ENCODE results near the gene RNF20. TPM values are rescaled to one million over a fixed set of nuclear protein-coding genes. Genes with fewer than 3 reads are reported as not detected.

Gene RNF20
- total and polyA plus RNA-seq, 4 donors = 8.3 to 13.9 (median 10.9) TPM

DNA sequence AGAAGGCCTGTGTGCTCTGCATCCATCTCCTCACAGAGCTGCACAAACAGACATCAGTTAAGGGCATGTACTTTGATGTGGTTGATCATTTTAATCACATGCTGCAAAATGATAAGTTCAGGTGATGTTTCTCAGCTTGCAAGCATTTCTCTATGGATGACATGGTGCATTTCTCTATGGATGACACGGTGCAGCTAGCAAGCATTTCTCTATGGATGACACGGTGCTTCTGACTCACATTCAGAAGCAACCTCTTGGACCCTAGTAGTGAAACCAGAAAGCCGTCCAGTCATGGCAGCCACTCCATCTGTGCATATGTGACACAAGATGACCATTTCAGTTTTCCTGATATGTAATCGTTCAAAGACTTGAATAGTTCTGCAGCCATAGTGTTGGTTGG lies 24.1 kb upstream of the RNF20 start:
- TF ChIP-seq, protein P1, sequence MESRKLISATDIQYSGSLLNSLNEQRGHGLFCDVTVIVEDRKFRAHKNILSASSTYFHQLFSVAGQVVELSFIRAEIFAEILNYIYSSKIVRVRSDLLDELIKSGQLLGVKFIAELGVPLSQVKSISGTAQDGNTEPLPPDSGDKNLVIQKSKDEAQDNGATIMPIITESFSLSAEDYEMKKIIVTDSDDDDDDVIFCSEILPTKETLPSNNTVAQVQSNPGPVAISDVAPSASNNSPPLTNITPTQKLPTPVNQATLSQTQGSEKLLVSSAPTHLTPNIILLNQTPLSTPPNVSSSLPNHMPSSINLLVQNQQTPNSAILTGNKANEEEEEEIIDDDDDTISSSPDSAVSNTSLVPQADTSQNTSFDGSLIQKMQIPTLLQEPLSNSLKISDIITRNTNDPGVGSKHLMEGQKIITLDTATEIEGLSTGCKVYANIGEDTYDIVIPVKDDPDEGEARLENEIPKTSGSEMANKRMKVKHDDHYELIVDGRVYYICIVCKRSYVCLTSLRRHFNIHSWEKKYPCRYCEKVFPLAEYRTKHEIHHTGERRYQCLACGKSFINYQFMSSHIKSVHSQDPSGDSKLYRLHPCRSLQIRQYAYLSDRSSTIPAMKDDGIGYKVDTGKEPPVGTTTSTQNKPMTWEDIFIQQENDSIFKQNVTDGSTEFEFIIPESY (IDR thresholded peaks at IDR 0.05) = no peak
- no peak for DNase-seq (ENCODE audit: low spot score)
- WGBS = 90% methylated on average over 4 of the region's 4 CpGs
- Histone ChIP-seq H3K4me3 (ENCODE audit: low read depth in 1 of 3, low read length in 3 of 3) (no peak overlapping the region), H3K36me3 (ENCODE audit: control insufficient read depth in 4 of 4, insufficient read depth in 3 of 4, low read depth in 1 of 4, low read length in 3 of 4) (no peaks in the 10 kb centered on the region), H3K9ac (ENCODE audit: low read depth in 1 of 2, low read length in 2 of 2) (no peak overlapping the region), H3K4me1 (ENCODE audit: control insufficient read depth in 4 of 4, insufficient read depth in 4 of 4, low read length in 3 of 4) (no peaks in the 10 kb centered on the region), H3K27me3 (ENCODE audit: control insufficient read depth in 4 of 4, insufficient read depth in 4 of 4, low read length in 3 of 4) (no peaks in the 10 kb centered on the region), H3K27ac (ENCODE audit: low read depth in 1 of 2, low read length in 2 of 2) (no peak overlapping the region), H3K9me3 (ENCODE audit: control insufficient read depth in 4 of 4, low read length in 3 of 4) (no peaks in the 10 kb centered on the region)

DNA sequence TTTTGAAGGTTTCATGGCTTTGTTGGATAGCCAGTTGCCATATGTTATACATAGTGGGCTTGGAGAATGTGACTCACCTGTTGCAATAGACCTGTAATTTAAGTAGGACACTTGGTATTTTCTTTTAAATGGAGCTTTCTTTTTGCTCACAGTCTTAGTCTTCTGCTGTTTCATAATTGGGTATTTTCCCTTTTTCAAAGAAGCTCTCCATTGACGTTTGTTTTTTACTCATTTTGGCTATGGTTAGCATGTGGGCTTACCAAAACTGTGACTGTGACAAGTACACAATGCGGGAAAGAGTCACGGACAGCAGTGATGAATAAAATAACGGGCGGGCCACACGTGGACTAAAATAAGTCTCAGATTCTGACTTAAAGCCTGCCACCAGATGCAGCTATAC lies 23.2 kb upstream of the RNF20 start:
- H3K4me3 ChIP-seq (ENCODE audit: low read depth in 1 of 3, low read length in 3 of 3) = no peak overlapping the region
- TF ChIP-seq TAF1 (conservative IDR thresholded peaks at IDR 0.05) = no peak
- DNase-seq (ENCODE audit: low spot score) = no peak
- no peak overlapping the region for H3K9ac ChIP-seq (ENCODE audit: low read depth in 1 of 2, low read length in 2 of 2)
- no peaks in the 10 kb centered on the region for H3K27me3 ChIP-seq (ENCODE audit: control insufficient read depth in 4 of 4, insufficient read depth in 4 of 4, low read length in 3 of 4)
- no peaks in the 10 kb centered on the region for H3K4me1 ChIP-seq (ENCODE audit: control insufficient read depth in 4 of 4, insufficient read depth in 4 of 4, low read length in 3 of 4)
- H3K36me3 ChIP-seq (ENCODE audit: control insufficient read depth in 4 of 4, insufficient read depth in 3 of 4, low read depth in 1 of 4, low read length in 3 of 4) = no peaks in the 10 kb centered on the region
- H3K27ac ChIP-seq (ENCODE audit: low read depth in 1 of 2, low read length in 2 of 2) = no peak overlapping the region
- 89% methylated on average over 6 of the region's 6 CpGs for WGBS
- no peaks in the 10 kb centered on the region for H3K9me3 ChIP-seq (ENCODE audit: control insufficient read depth in 4 of 4, low read length in 3 of 4)

DNA sequence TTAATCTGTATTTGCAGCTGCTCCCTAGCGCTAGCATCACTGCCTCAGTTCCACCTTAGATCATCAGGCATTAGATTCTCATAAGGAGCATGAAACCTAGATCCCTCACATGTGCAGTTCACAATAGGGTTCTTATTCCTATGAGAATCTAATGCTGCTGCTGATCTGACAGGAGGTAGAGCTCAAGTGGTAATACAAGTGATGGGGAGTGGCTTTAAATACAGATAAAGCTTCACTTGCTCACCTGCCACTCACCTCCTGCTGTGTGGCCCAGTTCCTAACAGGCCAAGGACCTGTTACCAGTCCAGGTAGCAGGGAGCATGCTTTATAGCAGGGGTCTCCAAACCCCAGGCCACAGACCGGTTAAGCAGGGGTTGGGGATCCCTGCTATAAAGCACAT lies 22.6 kb upstream of the RNF20 start:
- Histone ChIP-seq H3K4me3 (ENCODE audit: low read depth in 1 of 3, low read length in 3 of 3) (no peak overlapping the region), H3K36me3 (ENCODE audit: control insufficient read depth in 4 of 4, insufficient read depth in 3 of 4, low read depth in 1 of 4, low read length in 3 of 4) (no peaks in the 10 kb centered on the region), H3K4me1 (ENCODE audit: control insufficient read depth in 4 of 4, insufficient read depth in 4 of 4, low read length in 3 of 4) (no peaks in the 10 kb centered on the region), H3K27me3 (ENCODE audit: control insufficient read depth in 4 of 4, insufficient read depth in 4 of 4, low read length in 3 of 4) (no peaks in the 10 kb centered on the region), H3K9ac (ENCODE audit: low read depth in 1 of 2, low read length in 2 of 2) (no peak overlapping the region), H3K9me3 (ENCODE audit: control insufficient read depth in 4 of 4, low read length in 3 of 4) (no peaks in the 10 kb centered on the region), H3K27ac (ENCODE audit: low read depth in 1 of 2, low read length in 2 of 2) (no peak overlapping the region)
- DNase-seq (ENCODE audit: low spot score) = no peak
- no peak for TF ChIP-seq HNF4G (IDR thresholded peaks at IDR 0.05)
- TF ChIP-seq, protein P2, sequence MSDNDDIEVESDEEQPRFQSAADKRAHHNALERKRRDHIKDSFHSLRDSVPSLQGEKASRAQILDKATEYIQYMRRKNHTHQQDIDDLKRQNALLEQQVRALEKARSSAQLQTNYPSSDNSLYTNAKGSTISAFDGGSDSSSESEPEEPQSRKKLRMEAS (IDR thresholded peaks at IDR 0.05) = no peak
- TF ChIP-seq NR2F2 (IDR thresholded peaks at IDR 0.05) = no peak
- no peak for TF ChIP-seq TAF1 (conservative IDR thresholded peaks at IDR 0.05)
- TF ChIP-seq RAD21 (IDR thresholded peaks at IDR 0.05) = no peak
- TF ChIP-seq, protein P3, sequence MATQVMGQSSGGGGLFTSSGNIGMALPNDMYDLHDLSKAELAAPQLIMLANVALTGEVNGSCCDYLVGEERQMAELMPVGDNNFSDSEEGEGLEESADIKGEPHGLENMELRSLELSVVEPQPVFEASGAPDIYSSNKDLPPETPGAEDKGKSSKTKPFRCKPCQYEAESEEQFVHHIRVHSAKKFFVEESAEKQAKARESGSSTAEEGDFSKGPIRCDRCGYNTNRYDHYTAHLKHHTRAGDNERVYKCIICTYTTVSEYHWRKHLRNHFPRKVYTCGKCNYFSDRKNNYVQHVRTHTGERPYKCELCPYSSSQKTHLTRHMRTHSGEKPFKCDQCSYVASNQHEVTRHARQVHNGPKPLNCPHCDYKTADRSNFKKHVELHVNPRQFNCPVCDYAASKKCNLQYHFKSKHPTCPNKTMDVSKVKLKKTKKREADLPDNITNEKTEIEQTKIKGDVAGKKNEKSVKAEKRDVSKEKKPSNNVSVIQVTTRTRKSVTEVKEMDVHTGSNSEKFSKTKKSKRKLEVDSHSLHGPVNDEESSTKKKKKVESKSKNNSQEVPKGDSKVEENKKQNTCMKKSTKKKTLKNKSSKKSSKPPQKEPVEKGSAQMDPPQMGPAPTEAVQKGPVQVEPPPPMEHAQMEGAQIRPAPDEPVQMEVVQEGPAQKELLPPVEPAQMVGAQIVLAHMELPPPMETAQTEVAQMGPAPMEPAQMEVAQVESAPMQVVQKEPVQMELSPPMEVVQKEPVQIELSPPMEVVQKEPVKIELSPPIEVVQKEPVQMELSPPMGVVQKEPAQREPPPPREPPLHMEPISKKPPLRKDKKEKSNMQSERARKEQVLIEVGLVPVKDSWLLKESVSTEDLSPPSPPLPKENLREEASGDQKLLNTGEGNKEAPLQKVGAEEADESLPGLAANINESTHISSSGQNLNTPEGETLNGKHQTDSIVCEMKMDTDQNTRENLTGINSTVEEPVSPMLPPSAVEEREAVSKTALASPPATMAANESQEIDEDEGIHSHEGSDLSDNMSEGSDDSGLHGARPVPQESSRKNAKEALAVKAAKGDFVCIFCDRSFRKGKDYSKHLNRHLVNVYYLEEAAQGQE (IDR thresholded peaks at IDR 0.05) = no peak
- TF ChIP-seq, protein P1 (IDR thresholded peaks at IDR 0.05) = no peak
- no peak for TF ChIP-seq YY1 (IDR thresholded peaks at IDR 0.05)
- TF ChIP-seq EGR1 (IDR thresholded peaks at IDR 0.05; ENCODE audit: low read depth in 2 of 2) = no peak
- no peak for TF ChIP-seq JUND (IDR thresholded peaks at IDR 0.05)
- no peak for TF ChIP-seq GABPA (IDR thresholded peaks at IDR 0.05 in 1 of 2, conservative IDR thresholded peaks at IDR 0.05 in 1 of 2)
- TF ChIP-seq FOXA1 (IDR thresholded peaks at IDR 0.05) = no peak
- TF ChIP-seq HNF4A (conservative IDR thresholded peaks at IDR 0.05) = no peak
- TF ChIP-seq SP1 (IDR thresholded peaks at IDR 0.05) = no peak
- TF ChIP-seq, protein P4, sequence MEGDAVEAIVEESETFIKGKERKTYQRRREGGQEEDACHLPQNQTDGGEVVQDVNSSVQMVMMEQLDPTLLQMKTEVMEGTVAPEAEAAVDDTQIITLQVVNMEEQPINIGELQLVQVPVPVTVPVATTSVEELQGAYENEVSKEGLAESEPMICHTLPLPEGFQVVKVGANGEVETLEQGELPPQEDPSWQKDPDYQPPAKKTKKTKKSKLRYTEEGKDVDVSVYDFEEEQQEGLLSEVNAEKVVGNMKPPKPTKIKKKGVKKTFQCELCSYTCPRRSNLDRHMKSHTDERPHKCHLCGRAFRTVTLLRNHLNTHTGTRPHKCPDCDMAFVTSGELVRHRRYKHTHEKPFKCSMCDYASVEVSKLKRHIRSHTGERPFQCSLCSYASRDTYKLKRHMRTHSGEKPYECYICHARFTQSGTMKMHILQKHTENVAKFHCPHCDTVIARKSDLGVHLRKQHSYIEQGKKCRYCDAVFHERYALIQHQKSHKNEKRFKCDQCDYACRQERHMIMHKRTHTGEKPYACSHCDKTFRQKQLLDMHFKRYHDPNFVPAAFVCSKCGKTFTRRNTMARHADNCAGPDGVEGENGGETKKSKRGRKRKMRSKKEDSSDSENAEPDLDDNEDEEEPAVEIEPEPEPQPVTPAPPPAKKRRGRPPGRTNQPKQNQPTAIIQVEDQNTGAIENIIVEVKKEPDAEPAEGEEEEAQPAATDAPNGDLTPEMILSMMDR (IDR thresholded peaks at IDR 0.05; ENCODE audit: low read depth, low read length, missing input control) = no peak
- no peak for TF ChIP-seq FOXA2 (IDR thresholded peaks at IDR 0.05)
- TF ChIP-seq, protein P5, sequence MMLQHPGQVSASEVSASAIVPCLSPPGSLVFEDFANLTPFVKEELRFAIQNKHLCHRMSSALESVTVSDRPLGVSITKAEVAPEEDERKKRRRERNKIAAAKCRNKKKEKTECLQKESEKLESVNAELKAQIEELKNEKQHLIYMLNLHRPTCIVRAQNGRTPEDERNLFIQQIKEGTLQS (IDR thresholded peaks at IDR 0.05) = no peak
- 94% methylated on average over 2 of the region's 2 CpGs for WGBS
